Stimulated activated naive B cell treated with anti-CD40 and anti-IgM and Interleukin-4, amounts not matched to agents 10 μg/mL and 1 μg/mL and 100 μg/mL, for 72 hours (primary cell): ENCODE data around the gene STAMBPL1.

Experiments
- ATAC-seq, 2 donors: fragments of 150-1000 bp; cut with Tn5 transposase; replicated peaks; 2 replicates each; pipeline ENCODE4 v1.10.0; 2021; ENCODE audit warnings: moderate library complexity in 1 of 2
- DNase-seq: peaks from one replicate; pipeline ENCODE4 v3.0.0; 2021
- H3K27ac Mint-ChIP-seq: one replicate; pipeline ENCODE4 v1.8.0; 2022; ENCODE audit warnings: mild to moderate bottlenecking, mixed read lengths
- H3K27me3 Mint-ChIP-seq, 2 donors: one replicate each; pipeline ENCODE4 v1.8.0; 2022; ENCODE audit warnings: mixed read lengths in 2 of 2
- H3K36me3 Mint-ChIP-seq, 2 donors: one replicate each; pipeline ENCODE4 v1.8.0; 2022; ENCODE audit warnings: mixed read lengths in 2 of 2, mild to moderate bottlenecking in 1 of 2
- H3K4me1 Mint-ChIP-seq, 2 donors: one replicate each; pipeline ENCODE4 v1.8.0; 2022; ENCODE audit warnings: mixed read lengths in 2 of 2, mild to moderate bottlenecking in 1 of 2
- H3K4me3 Mint-ChIP-seq, 2 donors: one replicate each; pipeline ENCODE4 v1.8.0; 2022; ENCODE audit warnings: mild to moderate bottlenecking in 2 of 2, mixed read lengths in 2 of 2, moderate library complexity in 1 of 2
- H3K9me3 Mint-ChIP-seq, 2 donors: one replicate each; pipeline ENCODE4 v1.8.0; 2022; ENCODE audit warnings: mixed read lengths in 2 of 2, mild to moderate bottlenecking in 1 of 2

The STAMBPL1 gene

GRCh38 chr10:88971221-88972061, 91.4 kb downstream of the STAMBPL1 start:
- H3K4me1 Mint-ChIP-seq, result peaks cover 2 to 10% of the 10 kb centered on the region in 2 donors
- no peaks in the 10 kb centered on the region for H3K27me3 Mint-ChIP-seq
- ATAC-seq (no peak), DNase-seq (no peak)
- no peak overlapping the region for H3K27ac Mint-ChIP-seq
- no peaks in the 10 kb centered on the region for H3K9me3 Mint-ChIP-seq
- H3K4me3 Mint-ChIP-seq, result no peak overlapping the region
- H3K36me3 Mint-ChIP-seq, result peaks cover 1 to 3% of the 10 kb centered on the region in 2 donors
